Endothelial cell of umbilical vein (primary cell): ENCODE results near the gene OR5L1.

ENCODE experiments used
- EZH2 ChIP-seq: IDR thresholded peaks from 2 replicates; pipeline ENCODE4 v1.6.1; 2012; ENCODE audit warnings: borderline replicate concordance, low read depth, mild to moderate bottlenecking, moderate library complexity, low read length, inconsistent platforms; ENCODE audit not compliant: severe bottlenecking
- FOS ChIP-seq: IDR thresholded peaks from 2 replicates; pipeline ENCODE4 v1.6.1; 2011; ENCODE audit warnings: mild to moderate bottlenecking, low read length, moderate library complexity, borderline replicate concordance; ENCODE audit not compliant: insufficient read depth
- GATA2 ChIP-seq: IDR thresholded peaks from 2 replicates; pipeline ENCODE4 v1.7.0; 2011; ENCODE audit warnings: low read depth, mild to moderate bottlenecking, moderate library complexity, mixed read lengths, low read length; ENCODE audit not compliant: insufficient read length, insufficient read depth
- MYC ChIP-seq: IDR thresholded peaks from one replicate; pipeline ENCODE4 v1.6.1; 2011; ENCODE audit warnings: mild to moderate bottlenecking, low read depth, low read length
- POLR2A ChIP-seq: IDR thresholded peaks from 2 replicates; pipeline ENCODE4 v1.6.1; 2012; ENCODE audit warnings: low read depth, mild to moderate bottlenecking, control low read depth, low read length
- POLR2AphosphoS5 ChIP-seq: IDR thresholded peaks from 2 replicates; pipeline ENCODE4 v1.6.1; 2012; ENCODE audit warnings: low read depth, mild to moderate bottlenecking, control low read depth, low read length, moderate library complexity; ENCODE audit not compliant: insufficient read depth
- TF ChIP-seq, protein P1 (sequence below), 2 donors: IDR thresholded peaks; 1 replicate in 1 of 2; 2 replicates in 1 of 2; pipeline ENCODE4 v1.5.1; 2011; ENCODE audit warnings: low read length in 2 of 2, mild to moderate bottlenecking in 2 of 2, moderate library complexity in 2 of 2, control low read depth in 1 of 2, inconsistent platforms in 1 of 2, low read depth in 1 of 2; ENCODE audit not compliant: insufficient read depth in 1 of 2; ENCODE audit errors: extremely low read depth in 1 of 2
- TF ChIP-seq, protein P2 (sequence below): IDR thresholded peaks from 2 replicates; pipeline ENCODE4 v1.6.1; 2011; ENCODE audit not compliant: insufficient read depth, insufficient read length

DNA sequence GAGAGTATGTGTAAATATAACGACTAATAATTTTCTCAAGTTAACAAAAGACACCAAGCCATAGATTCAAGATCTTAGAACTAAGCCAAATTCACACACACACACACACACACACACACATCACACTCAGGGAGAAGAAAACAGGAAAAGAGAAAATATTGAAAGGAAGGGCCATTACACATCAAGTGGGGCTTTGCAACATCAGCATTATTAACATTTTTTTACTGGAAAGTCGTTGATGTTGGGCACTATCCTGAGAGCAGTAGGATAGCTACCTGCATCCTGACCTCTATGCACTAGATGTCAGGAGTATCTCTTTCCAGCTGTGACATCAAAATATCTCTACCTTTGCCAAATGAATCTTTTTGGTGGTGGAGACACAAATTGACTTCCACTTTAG, 36.3 kb downstream of the OR5L1 start:
- no peak for TF ChIP-seq POLR2AphosphoS5
- TF ChIP-seq POLR2A, result no peak
- TF ChIP-seq, protein P1, sequence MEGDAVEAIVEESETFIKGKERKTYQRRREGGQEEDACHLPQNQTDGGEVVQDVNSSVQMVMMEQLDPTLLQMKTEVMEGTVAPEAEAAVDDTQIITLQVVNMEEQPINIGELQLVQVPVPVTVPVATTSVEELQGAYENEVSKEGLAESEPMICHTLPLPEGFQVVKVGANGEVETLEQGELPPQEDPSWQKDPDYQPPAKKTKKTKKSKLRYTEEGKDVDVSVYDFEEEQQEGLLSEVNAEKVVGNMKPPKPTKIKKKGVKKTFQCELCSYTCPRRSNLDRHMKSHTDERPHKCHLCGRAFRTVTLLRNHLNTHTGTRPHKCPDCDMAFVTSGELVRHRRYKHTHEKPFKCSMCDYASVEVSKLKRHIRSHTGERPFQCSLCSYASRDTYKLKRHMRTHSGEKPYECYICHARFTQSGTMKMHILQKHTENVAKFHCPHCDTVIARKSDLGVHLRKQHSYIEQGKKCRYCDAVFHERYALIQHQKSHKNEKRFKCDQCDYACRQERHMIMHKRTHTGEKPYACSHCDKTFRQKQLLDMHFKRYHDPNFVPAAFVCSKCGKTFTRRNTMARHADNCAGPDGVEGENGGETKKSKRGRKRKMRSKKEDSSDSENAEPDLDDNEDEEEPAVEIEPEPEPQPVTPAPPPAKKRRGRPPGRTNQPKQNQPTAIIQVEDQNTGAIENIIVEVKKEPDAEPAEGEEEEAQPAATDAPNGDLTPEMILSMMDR (IDR thresholded peaks at IDR 0.05; ENCODE audit: extremely low read depth in 1 of 2, insufficient read depth in 1 of 2, low read depth in 1 of 2, low read length in 2 of 2), result no peak
- no peak for TF ChIP-seq GATA2
- TF ChIP-seq, protein P2, sequence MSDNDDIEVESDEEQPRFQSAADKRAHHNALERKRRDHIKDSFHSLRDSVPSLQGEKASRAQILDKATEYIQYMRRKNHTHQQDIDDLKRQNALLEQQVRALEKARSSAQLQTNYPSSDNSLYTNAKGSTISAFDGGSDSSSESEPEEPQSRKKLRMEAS, result no peak
- no peak for TF ChIP-seq EZH2
- no peak for TF ChIP-seq FOS
- TF ChIP-seq MYC, result no peak
